HepG2 (cell line): ENCODE measurements around the gene GRIK2. TPM values are rescaled to one million over a fixed set of nuclear protein-coding genes. Genes with fewer than 3 reads are reported as not detected.

Source experiments
- ATAC-seq: fragments of 200-7000 bp; cut with Tn5 transposase; 3 replicates; pipeline ENCODE4 v1.9.1; 2020; ENCODE audit warnings: mild to moderate bottlenecking, moderate library complexity
- BruUV-seq: library from RNA; stranded (reverse); fragments of 400-500 nt; replicated peaks from 2 replicates; lab custom pipeline; 2021; lab: Mats Ljungman, UMichigan
- CTCF ChIA-PET: fragments of 300-600 bp; formaldehyde crosslinking; extraction: SDS; loops from one replicate; lab custom pipeline; 2021; ENCODE audit warnings: low total read pairs, inconsistent platforms, low intra/inter-chr PET ratio; lab: Yijun Ruan, JAX
- POLR2A ChIA-PET: fragments of 350-600 bp; sonication (Branson Sonifier 250); formaldehyde crosslinking; loops from one replicate; lab custom pipeline; 2020; ENCODE audit warnings: antibody characterized with exemption, inconsistent platforms; lab: Yijun Ruan, JAX
- DNase-seq: peaks from one replicate; pipeline ENCODE4 v3.0.0-alpha.2; 2015; ENCODE audit warnings: low spot score
- FAIRE-seq: peaks from 3 replicates; lab custom pipeline; 2011; peaks lifted over from hg19 to GRCh38; lab: Jason Lieb, UNC
- H2AFZ ChIP-seq: one replicate; pipeline ENCODE4 v1.6.1; 2011; ENCODE audit warnings: low read length, inconsistent platforms
- H3K27ac ChIP-seq: fragments of 300-600 bp; 3 replicates; pipeline ENCODE4 v1.8.0; 2011; ENCODE audit warnings: mixed run types, mild to moderate bottlenecking, mixed read lengths, low read length, inconsistent platforms; ENCODE audit not compliant: insufficient read depth; ENCODE audit errors: extremely low read length
- H3K27me3 ChIP-seq, 2 experiments: fragments of 200-600 bp in 1 of 2; 2 replicates in 1 of 2; 3 replicates in 1 of 2; pipeline versions ENCODE4 v1.6.0 to v1.8.0; 2011; ENCODE audit warnings: low read length in 2 of 2, mild to moderate bottlenecking in 2 of 2, moderate library complexity in 2 of 2, inconsistent platforms in 1 of 2; ENCODE audit not compliant: insufficient read depth in 2 of 2, control insufficient read depth in 1 of 2
- H3K36me3 ChIP-seq, 2 experiments: fragments of 200-600 bp in 1 of 2; replicated peaks in 1 of 2; 2 replicates in 1 of 2; 3 replicates in 1 of 2; pipeline versions ENCODE4 v1.5.1 to v1.8.0; 2011; ENCODE audit warnings: low read length in 2 of 2, inconsistent platforms in 1 of 2; ENCODE audit not compliant: insufficient read depth in 2 of 2, control insufficient read depth in 1 of 2
- H3K4me1 ChIP-seq: 2 replicates; pipeline ENCODE4 v1.5.1; 2012; ENCODE audit warnings: low read length, inconsistent platforms; ENCODE audit not compliant: insufficient read depth
- H3K4me2 ChIP-seq: 2 replicates; pipeline ENCODE4 v1.6.0; 2011; ENCODE audit warnings: low read depth, low read length, inconsistent platforms
- H3K4me3 ChIP-seq, 3 experiments: fragments of 200-600 bp in 1 of 3; sonication (generic), shearing (Covaris generic) in 1 of 3; replicated peaks in 1 of 3; 2 replicates each; pipeline ENCODE4 v1.5.1; 2011 to 2016; ENCODE audit warnings: low read length in 3 of 3, inconsistent platforms in 2 of 3, low read depth in 2 of 3, mild to moderate bottlenecking in 2 of 3, control low read depth in 1 of 3, mixed read lengths in 1 of 3; ENCODE audit not compliant: insufficient read depth in 1 of 3
- H3K79me2 ChIP-seq: one replicate; pipeline ENCODE4 v1.6.1; 2011; ENCODE audit warnings: low read length, inconsistent platforms; ENCODE audit not compliant: insufficient read depth
- H3K9ac ChIP-seq: 2 replicates; pipeline ENCODE4 v1.6.0; 2011; ENCODE audit warnings: mild to moderate bottlenecking, low read depth, low read length, inconsistent platforms; ENCODE audit not compliant: insufficient read depth
- H3K9me3 ChIP-seq: 2 replicates; pipeline ENCODE4 v1.5.1; 2012; ENCODE audit warnings: mild to moderate bottlenecking, low read length
- H4K20me1 ChIP-seq: 2 replicates; pipeline ENCODE4 v1.6.0; 2011; ENCODE audit warnings: inconsistent platforms, mild to moderate bottlenecking, low read length, moderate library complexity; ENCODE audit not compliant: insufficient read depth
- ATF3 ChIP-seq: sonication (generic); formaldehyde crosslinking; IDR thresholded peaks from 2 replicates; pipeline ENCODE4 v1.4.0; 2020; ENCODE audit warnings: missing genetic modification reagents
- CREBL2 ChIP-seq: sonication (generic); formaldehyde crosslinking; IDR thresholded peaks from 2 replicates; pipeline ENCODE4 v1.8.1; 2023; ENCODE audit warnings: missing genetic modification reagents, mild to moderate bottlenecking, borderline replicate concordance
- JARID2 ChIP-seq: sonication (generic); formaldehyde crosslinking; IDR thresholded peaks from 2 replicates; pipeline ENCODE4 v1.8.1; 2023; ENCODE audit warnings: missing genetic modification reagents, inconsistent platforms; ENCODE audit not compliant: insufficient replicate concordance
- KDM1A ChIP-seq: IDR thresholded peaks from 2 replicates; pipeline ENCODE4 v1.6.1; 2016; ENCODE audit warnings: missing compliant biosample characterization
- MXI1 ChIP-seq: IDR thresholded peaks from 3 replicates; pipeline ENCODE4 v1.6.1; 2012; ENCODE audit warnings: low read depth, low read length, inconsistent platforms, borderline replicate concordance
- POLR2A ChIP-seq, 2 experiments: IDR thresholded peaks; 2 replicates each; pipeline ENCODE4 v1.6.1; 2011; ENCODE audit warnings: low read depth in 2 of 2, low read length in 2 of 2, mild to moderate bottlenecking in 1 of 2, moderate library complexity in 1 of 2; ENCODE audit not compliant: insufficient read depth in 1 of 2
- RXRA ChIP-seq: sonication (generic); formaldehyde crosslinking; IDR thresholded peaks from 2 replicates; pipeline ENCODE4 v1.5.1; 2020; ENCODE audit warnings: missing genetic modification reagents
- SATB2 ChIP-seq: sonication (generic); formaldehyde crosslinking; IDR thresholded peaks from 2 replicates; pipeline ENCODE4 v1.5.0; 2020; ENCODE audit warnings: missing genetic modification reagents
- XRCC5 ChIP-seq: fragments of 200-400 bp; formaldehyde crosslinking; optimal IDR thresholded peaks from 2 replicates; pipeline ENCODE3; 2017; ENCODE audit warnings: mild to moderate bottlenecking, low read length
- ZNF10 ChIP-seq: sonication (generic); formaldehyde crosslinking; IDR thresholded peaks from 2 replicates; pipeline ENCODE4 v1.4.0; 2020; ENCODE audit warnings: mild to moderate bottlenecking, low read depth, missing genetic modification reagents, borderline replicate concordance
- ZNF18 ChIP-seq: sonication (generic); formaldehyde crosslinking; IDR thresholded peaks from 2 replicates; pipeline ENCODE4 v1.8.0; 2022; ENCODE audit warnings: mild to moderate bottlenecking, missing genetic modification reagents; ENCODE audit not compliant: insufficient replicate concordance
- ZNF224 ChIP-seq: sonication (generic); formaldehyde crosslinking; IDR thresholded peaks from 2 replicates; pipeline ENCODE4 v1.5.0; 2020; ENCODE audit warnings: mild to moderate bottlenecking, missing genetic modification reagents
- ZNF280D ChIP-seq: sonication (generic); formaldehyde crosslinking; IDR thresholded peaks from 2 replicates; pipeline ENCODE4 v1.5.1; 2020; ENCODE audit warnings: mild to moderate bottlenecking, missing genetic modification reagents
- ZNF468 ChIP-seq: sonication (generic); formaldehyde crosslinking; IDR thresholded peaks from 2 replicates; pipeline ENCODE4 v1.8.0; 2022; ENCODE audit warnings: mild to moderate bottlenecking, moderate library complexity, missing genetic modification reagents
- ZNF7 ChIP-seq: IDR thresholded peaks from 2 replicates; pipeline ENCODE4 v1.6.1; 2016; ENCODE audit warnings: missing biosample characterization, missing genetic modification reagents
- ZNF768 ChIP-seq: sonication (generic); formaldehyde crosslinking; IDR thresholded peaks from 2 replicates; pipeline ENCODE4 v1.4.0; 2020; ENCODE audit warnings: missing genetic modification reagents
- WGBS: methylation state at CpG from one replicate; pipeline ENCODE4 v1.1.6; 2017; ENCODE audit warnings: low lambda C conversion rate; 5-methylcytosine and 5-hydroxymethylcytosine counted together
- in situ Hi-C: cut with HindIII; loops from 2 replicates; pipeline ENCODE4 v1.10.0; 2017; ENCODE audit warnings: low pct_unique_long_range_greater_than_20kb; ENCODE audit not compliant: extremely low pct_ligation_motif_present
- intact Hi-C: fragments of 100-400 bp; cut with micrococcal nuclease; formaldehyde crosslinking; loops from one replicate; pipeline ENCODE4 v1.10.0; 2022; ENCODE audit not compliant: unreplicated experiment
- polyA plus RNA-seq, 8 experiments: library from polyadenylated mRNA; depleted of rRNA in 3 of 8; stranded (reverse) in 7 of 8; unstranded in 1 of 8; fragments of >200 nt; fragmentation: Illumina TruSeq in 4 of 8; extraction: Trizol in 4 of 8; gene quantifications; 2 replicates each; pipeline versions ENCODE4 v1.2.1 to v1.2.3, GENCODE V29; 2011 to 2016; ENCODE audit warnings: low read depth in 4 of 8, missing spikeins in 1 of 8, mixed read lengths in 1 of 8; ENCODE audit not compliant: insufficient read depth in 1 of 8
- total RNA-seq, 5 experiments: library from RNA; depleted of rRNA; stranded (reverse); fragments of >200 nt; fragmentation: Illumina TruSeq; extraction: Trizol; gene quantifications; 2 replicates each; pipeline ENCODE4 v1.2.3, GENCODE V29; 2016; ENCODE audit warnings: low read depth in 1 of 5

Gene GRIK2
- total and polyA plus RNA-seq, 2 of the 13 experiments (the other 11 are each of a cell fraction or from before 2014, with no cell fraction given) = not detected

- ChIA-PET POLR2A (no interaction called here), CTCF (no interaction called here)
- H3K4me3 ChIP-seq = no peak overlapping the region
- no peaks in the 10 kb centered on the region for H3K9me3 ChIP-seq
- TF ChIP-seq KDM1A (CRISPR knock-in tag) (no peak), ZNF768 (CRISPR knock-in tag) (no peak), ZNF224 (CRISPR knock-in tag) (no peak), CREBL2 (no peak), ZNF468 (no peak), ATF3 (no peak), ZNF18 (CRISPR knock-in tag) (no peak), ZNF10 (CRISPR knock-in tag) (no peak), SATB2 (CRISPR knock-in tag) (no peak), MXI1 (no peak), JARID2 (CRISPR knock-in tag) (no peak), POLR2A (IDR thresholded peaks at IDR 0.05; ENCODE audit: insufficient read depth in 1 of 2, low read depth in 2 of 2, low read length in 2 of 2) (no peak), ZNF7 (CRISPR knock-in tag) (no peak), RXRA (CRISPR knock-in tag) (no peak), XRCC5 (no peak), ZNF280D (CRISPR knock-in tag) (no peak)
- TF ChIP-seq, all 625 proteins: peak for 0
- Histone ChIP-seq H3K9ac (no peak overlapping the region), H3K27me3 (no peaks in the 10 kb centered on the region), H3K36me3 (no peaks in the 10 kb centered on the region), H3K27ac (no peak overlapping the region), H4K20me1 (no peaks in the 10 kb centered on the region), H3K79me2 (no peaks in the 10 kb centered on the region), H2AFZ (no peak overlapping the region), H3K4me2 (no peak overlapping the region), H3K4me1 (no peaks in the 10 kb centered on the region)
- FAIRE-seq (no peak), ATAC-seq (no peak), DNase-seq (no peak)
- no TSS peak for BruUV-seq
- intact Hi-C loops = no loop called here
- WGBS = under 1% methylated on average over 3 of the region's 3 CpGs
- in situ Hi-C loops = no loop called here
Measured at GRCh38 chr6:102023977-102024657, 630.6 kb downstream of the GRIK2 start.
